Measurements from ENCODE around the gene RPS6KB1. TPM values are rescaled to one million over a fixed set of nuclear protein-coding genes. Genes with fewer than 3 reads are reported as not detected.

Gene RPS6KB1
- total RNA-seq, 2 donors from 2014 or later, result 24.1 to 26.8 TPM

GRCh38 chr17:59892251-59892923 lies 534 bp upstream of the RPS6KB1 start:
- no peaks in the 10 kb centered on the region for H3K9me3 ChIP-seq
- no peaks in the 10 kb centered on the region for H3K27me3 ChIP-seq
- peak; percentile 31 for DNase-seq
- no peaks in the 10 kb centered on the region for H3K4me1 ChIP-seq
- intact Hi-C loops (cut with DNase I), result no loop called here
- peak overlapping the region; percentile 85 for H3K27ac ChIP-seq
- no peak for TF ChIP-seq CTCF (IDR thresholded peaks at IDR 0.05)
- no peaks in the 10 kb centered on the region for H3K36me3 ChIP-seq
- H3K4me3 ChIP-seq, result peak overlapping the region; percentile 99
- peak overlapping the region; percentile 51 to 78 for H3K9ac ChIP-seq (ENCODE audit: low read depth in 2 of 2, low read length in 2 of 2)

- Histone ChIP-seq H3K27ac (peak overlapping the region; percentile 85), H3K4me3 (peak overlapping the region; percentile 99), H3K9ac (ENCODE audit: low read depth in 2 of 2, low read length in 2 of 2) (peak overlapping the region; percentile 78 to 97), H3K4me1 (no peaks in the 10 kb centered on the region), H3K9me3 (no peaks in the 10 kb centered on the region), H3K36me3 (no peaks in the 10 kb centered on the region), H3K27me3 (no peaks in the 10 kb centered on the region)
- DNase-seq, result no peak
- intact Hi-C loops (cut with DNase I), result no loop called here
- no peak for TF ChIP-seq CTCF (IDR thresholded peaks at IDR 0.05)
Measured at GRCh38 chr17:59893676-59894100, 767 bp downstream of the RPS6KB1 start.

- H3K9ac ChIP-seq (ENCODE audit: low read depth in 2 of 2, low read length in 2 of 2), result no peak overlapping the region
- no peaks in the 10 kb centered on the region for H3K9me3 ChIP-seq
- H3K4me3 ChIP-seq, result no peak overlapping the region
- no peak for DNase-seq
- H3K4me1 ChIP-seq, result no peaks in the 10 kb centered on the region
- H3K27me3 ChIP-seq, result no peaks in the 10 kb centered on the region
- no peaks in the 10 kb centered on the region for H3K36me3 ChIP-seq
- TF ChIP-seq CTCF (IDR thresholded peaks at IDR 0.05), result no peak
- intact Hi-C loops (cut with DNase I), result no loop called here
- H3K27ac ChIP-seq, result no peak overlapping the region
Measured at GRCh38 chr17:59897090-59897489, 4.2 kb downstream of the RPS6KB1 start.

GRCh38 chr17:59899099-59899498 lies 6.2 kb downstream of the RPS6KB1 start:
- no peak for TF ChIP-seq CTCF (IDR thresholded peaks at IDR 0.05)
- Histone ChIP-seq H3K4me1 (no peaks in the 10 kb centered on the region), H3K27me3 (no peaks in the 10 kb centered on the region), H3K4me3 (no peak overlapping the region), H3K9ac (ENCODE audit: low read depth in 2 of 2, low read length in 2 of 2) (no peak overlapping the region), H3K27ac (no peak overlapping the region), H3K9me3 (no peaks in the 10 kb centered on the region), H3K36me3 (no peaks in the 10 kb centered on the region)
- no peak for DNase-seq
- intact Hi-C loops (cut with DNase I), result no loop called here

GRCh38 chr17:59901604-59902003 lies 8.7 kb downstream of the RPS6KB1 start:
- Histone ChIP-seq H3K36me3 (no peaks in the 10 kb centered on the region), H3K9me3 (no peaks in the 10 kb centered on the region), H3K27me3 (no peaks in the 10 kb centered on the region), H3K4me1 (no peaks in the 10 kb centered on the region), H3K27ac (no peak overlapping the region), H3K4me3 (no peak overlapping the region), H3K9ac (ENCODE audit: low read depth in 2 of 2, low read length in 2 of 2) (no peak overlapping the region)
- no peak for DNase-seq
- TF ChIP-seq CTCF (IDR thresholded peaks at IDR 0.05), result no peak
- intact Hi-C loops (cut with DNase I), result no loop called here
